HT1080 (cell line): Measurements from ENCODE around the gene RREB1. TPM values are rescaled to one million over a fixed set of nuclear protein-coding genes. Genes with fewer than 3 reads are reported as not detected.
A peak's percentile ranks its signal among the peaks of the same experiment; 100 is the strongest.

Experiments used
- DNase-seq: peaks from one replicate; pipeline ENCODE4 v3.0.0-alpha.2; 2015; ENCODE audit warnings: low read depth
- total RNA-seq: library from RNA; depleted of rRNA; stranded (reverse); fragments of >200 nt; shearing (Covaris generic); gene quantifications from 2 replicates; pipeline ENCODE4 v1.2.3, GENCODE V29; 2014

The RREB1 gene
- total RNA-seq, 1 experiment from 2014 or later: 11.9 TPM

DNA sequence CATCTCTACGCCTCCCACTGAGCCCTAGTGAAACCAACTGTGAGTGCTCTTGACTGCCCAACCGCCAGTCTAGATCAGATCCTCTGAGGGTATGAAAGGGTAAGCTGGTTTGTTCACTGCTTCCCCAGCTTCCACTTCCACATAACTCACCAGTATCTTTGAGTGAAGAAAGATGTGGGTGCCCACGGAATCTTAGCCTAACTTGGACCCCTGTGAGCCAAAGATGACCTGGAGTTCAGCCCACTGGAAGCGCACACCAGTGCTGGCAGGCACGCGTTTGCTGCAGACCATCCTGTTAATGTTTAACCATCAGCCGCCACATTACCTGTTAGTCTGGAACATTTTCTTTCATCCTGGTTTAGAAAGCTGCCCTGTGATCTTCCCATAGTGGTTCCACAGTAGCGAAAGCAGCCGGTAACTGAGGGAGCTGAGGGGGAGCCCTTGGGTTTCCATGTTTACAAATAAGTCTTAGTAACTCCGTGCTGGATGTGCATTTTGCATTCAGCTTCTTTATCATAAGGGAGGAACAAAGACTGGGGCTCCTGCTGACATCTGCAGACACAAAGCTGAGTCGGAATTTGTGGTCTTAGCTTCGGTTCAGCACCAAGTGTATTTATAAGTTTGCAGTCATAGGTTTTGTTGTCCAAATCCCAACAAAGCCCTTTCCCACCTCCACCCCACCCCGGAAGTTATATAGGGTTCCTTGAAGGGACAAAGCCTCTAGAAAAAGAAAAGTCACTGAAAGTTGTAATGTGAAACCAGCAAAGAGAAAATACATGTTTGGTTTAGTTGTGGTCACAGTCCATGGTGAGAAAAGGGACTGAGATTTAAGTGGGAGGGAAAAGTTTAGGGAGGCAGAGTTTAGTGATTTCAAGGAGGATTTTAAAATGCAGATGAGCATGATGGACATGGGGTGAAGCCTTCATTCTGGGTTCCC lies 134.2 kb downstream of the RREB1 start:
- DNase-seq: peak; percentile 25

GRCh38 chr6:7242835-7243178 lies 135.0 kb downstream of the RREB1 start:
- DNase-seq: no peak

- DNase-seq: peak; percentile 42
Measured at GRCh38 chr6:7243179-7243981, 135.6 kb downstream of the RREB1 start.

GRCh38 chr6:7245668-7246393 lies 138.1 kb downstream of the RREB1 start:
- DNase-seq: no peak

DNA sequence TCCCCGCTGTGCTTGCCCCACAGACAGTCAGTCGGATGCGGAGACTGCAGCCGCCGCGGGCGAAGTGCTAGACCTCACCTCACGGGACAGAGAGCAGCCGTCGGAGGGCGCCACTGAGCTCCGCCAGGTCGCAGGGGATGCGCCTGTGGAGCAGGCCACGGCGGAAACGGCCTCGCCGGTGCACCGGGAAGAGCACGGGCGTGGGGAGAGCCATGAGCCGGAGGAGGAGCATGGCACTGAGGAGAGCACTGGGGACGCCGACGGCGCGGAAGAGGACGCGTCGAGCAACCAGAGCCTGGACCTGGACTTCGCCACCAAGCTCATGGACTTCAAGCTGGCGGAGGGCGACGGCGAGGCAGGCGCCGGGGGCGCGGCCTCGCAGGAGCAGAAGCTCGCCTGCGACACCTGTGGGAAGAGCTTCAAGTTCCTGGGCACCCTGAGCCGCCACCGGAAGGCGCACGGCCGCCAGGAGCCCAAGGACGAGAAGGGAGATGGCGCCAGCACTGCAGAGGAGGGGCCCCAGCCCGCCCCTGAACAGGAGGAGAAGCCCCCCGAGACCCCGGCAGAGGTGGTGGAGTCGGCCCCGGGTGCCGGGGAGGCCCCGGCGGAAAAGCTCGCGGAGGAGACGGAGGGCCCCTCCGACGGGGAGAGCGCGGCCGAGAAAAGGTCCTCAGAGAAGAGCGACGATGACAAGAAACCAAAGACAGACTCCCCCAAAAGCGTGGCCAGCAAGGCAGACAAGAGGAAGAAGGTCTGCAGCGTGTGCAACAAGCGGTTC lies 138.8 kb downstream of the RREB1 start:
- no peak for DNase-seq

DNA sequence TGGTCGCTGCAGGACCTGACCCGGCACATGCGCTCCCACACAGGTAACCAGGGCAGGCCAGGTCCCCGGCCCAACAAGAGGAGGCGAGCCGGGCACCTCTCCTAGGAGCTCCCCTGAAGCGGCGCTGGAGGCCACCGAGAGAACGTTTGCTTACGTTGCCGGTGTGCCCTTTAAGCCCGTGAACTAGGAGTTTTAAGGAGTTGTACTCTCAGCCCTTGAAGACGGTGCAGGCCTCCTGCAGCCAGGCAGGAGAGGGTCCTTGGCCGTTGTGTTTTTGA lies 139.4 kb downstream of the RREB1 start:
- no peak for DNase-seq

GRCh38 chr6:7247828-7248227 lies 140.1 kb downstream of the RREB1 start:
- DNase-seq: no peak

DNA sequence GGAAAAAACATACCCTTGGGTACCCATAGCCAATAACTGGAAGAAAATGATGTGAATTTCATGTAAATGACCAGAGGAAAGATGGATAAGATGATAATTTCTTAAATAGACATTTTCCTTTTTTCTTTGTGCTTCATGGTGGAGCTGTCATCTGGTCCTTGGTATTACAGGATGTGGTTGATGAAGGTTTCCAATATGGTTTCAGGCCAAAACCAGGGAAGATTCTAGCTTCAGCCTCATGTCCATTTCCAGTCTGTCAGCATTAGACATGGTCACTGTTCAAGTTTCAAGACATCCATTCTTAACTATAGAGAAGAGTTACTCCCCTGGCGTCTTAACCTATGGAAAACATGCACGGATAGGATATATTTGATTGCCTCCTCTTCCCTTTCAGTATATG lies 141.6 kb downstream of the RREB1 start:
- DNase-seq: no peak

GRCh38 chr6:7249946-7250643 lies 142.3 kb downstream of the RREB1 start:
- peak; percentile 46 for DNase-seq

DNA sequence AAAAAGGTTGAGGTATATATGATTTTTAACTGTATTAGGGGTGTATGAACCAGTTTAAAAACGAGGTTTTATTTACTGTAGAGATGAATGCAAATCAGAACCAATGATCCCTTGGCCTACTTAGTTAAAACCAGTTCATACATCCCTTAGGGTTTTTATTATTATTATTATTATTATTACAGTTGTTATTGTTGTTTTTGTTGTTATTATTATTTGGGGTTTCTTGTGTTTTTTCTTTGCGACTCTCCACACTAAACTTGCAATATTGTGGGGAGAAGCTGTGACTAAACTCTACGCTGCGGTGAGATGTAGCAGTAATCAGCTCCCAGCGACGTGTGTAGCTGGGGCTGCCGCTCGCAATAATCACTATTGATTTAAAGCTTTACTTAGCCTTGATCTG lies 143.1 kb downstream of the RREB1 start:
- DNase-seq: no peak

- DNase-seq: no peak
Measured at GRCh38 chr6:7251646-7252260, 144.0 kb downstream of the RREB1 start.

- DNase-seq: no peak
Measured at GRCh38 chr6:7252390-7252789, 144.6 kb downstream of the RREB1 start.

GRCh38 chr6:7254980-7255835 lies 147.4 kb downstream of the RREB1 start:
- no peak for DNase-seq

GRCh38 chr6:7255918-7256317 lies 148.2 kb downstream of the RREB1 start:
- DNase-seq: no peak

- DNase-seq: no peak
Measured at GRCh38 chr6:7256785-7257184, 149.0 kb downstream of the RREB1 start.

- no peak for DNase-seq
Measured at GRCh38 chr6:7257521-7258230, 149.9 kb downstream of the RREB1 start.

DNA sequence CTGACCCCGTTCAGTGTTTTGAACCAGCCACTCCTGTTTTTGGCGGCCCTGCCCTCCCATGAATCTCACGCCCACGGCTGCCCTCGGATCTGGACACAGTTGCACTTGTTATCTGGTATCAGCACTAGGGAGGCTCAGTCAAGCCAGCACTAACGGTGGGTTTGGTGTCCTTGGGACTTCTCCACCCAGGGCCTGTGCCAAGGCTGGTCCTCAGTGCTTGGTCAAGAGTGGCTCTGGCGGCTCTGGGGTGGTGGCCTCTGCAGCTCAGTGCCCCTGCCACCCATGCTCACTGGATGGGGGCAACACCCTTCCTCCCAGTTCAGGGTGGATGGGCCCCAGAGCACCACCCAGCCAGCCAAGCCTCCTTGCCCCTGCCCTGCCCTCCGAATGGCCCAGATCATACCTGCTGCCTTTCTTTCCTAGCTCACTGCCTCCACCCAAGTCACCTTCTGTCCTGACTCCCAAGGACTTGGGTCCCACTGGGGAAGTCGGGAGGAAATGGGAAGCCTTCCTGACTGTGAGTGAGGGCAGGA lies 150.5 kb downstream of the RREB1 start:
- DNase-seq: no peak

GRCh38 chr6:7260291-7261031 lies 152.7 kb downstream of the RREB1 start:
- no peak for DNase-seq
